HG03558 (cell line): ENCODE data around the gene ANKFY1.
"Not testable (repeated sequence)": the region's sequence is repeated elsewhere in the genome, so short reads cannot be mapped to it uniquely, and the experiment has no call there.

Source experiments
- ATAC-seq: cut with Tn5 transposase; IDR thresholded peaks from one replicate; pipeline ENCODE4 v1.9.1; 2021; ENCODE audit warnings: moderate number of reproducible peaks; ENCODE audit not compliant: unreplicated experiment; ENCODE audit errors: extremely low read depth

Gene ANKFY1

DNA sequence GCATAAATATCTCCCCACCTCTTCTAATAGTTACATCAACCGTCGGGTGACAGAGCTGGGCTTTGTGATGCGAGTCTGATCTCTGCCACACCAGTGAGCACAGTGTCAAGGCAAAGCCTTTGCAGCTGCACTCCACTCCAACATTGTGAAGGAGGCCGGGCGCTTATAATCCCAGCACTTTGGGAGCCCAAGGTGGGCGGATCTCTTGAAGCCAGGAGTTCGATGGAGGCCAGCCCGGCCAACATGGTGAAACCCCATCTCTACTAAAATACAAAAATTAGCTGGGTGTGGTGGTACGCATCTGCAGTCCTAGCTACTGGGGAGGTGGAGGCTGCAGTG lies 101.8 kb downstream of the ANKFY1 start:
- no peak for ATAC-seq

- ATAC-seq: no peak
Measured at GRCh38 chr17:4161192-4161966, 102.4 kb downstream of the ANKFY1 start.

DNA sequence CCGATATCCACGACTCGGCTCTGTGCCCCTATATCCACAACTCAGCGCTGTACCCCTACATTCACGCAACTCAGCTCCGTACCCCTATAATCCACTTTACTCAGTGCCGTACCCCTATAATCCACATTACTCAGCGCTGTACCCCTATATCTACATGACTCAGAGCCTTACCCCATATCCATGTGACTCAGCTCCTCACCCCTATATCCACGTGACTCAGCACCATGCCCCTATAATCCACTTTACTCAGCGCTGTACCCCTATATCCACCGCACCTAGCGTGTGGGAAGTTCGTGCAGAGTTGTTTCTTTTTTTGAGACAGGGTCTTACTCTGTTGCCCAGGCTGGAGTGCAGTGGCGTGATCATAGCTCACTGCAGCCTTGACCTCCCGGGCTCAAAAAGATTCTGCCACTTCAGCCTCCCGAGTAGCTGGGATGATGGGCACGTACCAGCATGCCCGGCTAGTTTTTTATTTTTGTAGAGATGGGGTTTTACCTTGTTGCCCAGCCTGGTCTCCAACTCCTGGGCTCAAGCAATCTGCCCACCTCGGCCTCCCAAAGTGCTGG lies 103.4 kb downstream of the ANKFY1 start:
- ATAC-seq: no peak

- no peak for ATAC-seq
Measured at GRCh38 chr17:4159761-4160160, 104.0 kb downstream of the ANKFY1 start.

DNA sequence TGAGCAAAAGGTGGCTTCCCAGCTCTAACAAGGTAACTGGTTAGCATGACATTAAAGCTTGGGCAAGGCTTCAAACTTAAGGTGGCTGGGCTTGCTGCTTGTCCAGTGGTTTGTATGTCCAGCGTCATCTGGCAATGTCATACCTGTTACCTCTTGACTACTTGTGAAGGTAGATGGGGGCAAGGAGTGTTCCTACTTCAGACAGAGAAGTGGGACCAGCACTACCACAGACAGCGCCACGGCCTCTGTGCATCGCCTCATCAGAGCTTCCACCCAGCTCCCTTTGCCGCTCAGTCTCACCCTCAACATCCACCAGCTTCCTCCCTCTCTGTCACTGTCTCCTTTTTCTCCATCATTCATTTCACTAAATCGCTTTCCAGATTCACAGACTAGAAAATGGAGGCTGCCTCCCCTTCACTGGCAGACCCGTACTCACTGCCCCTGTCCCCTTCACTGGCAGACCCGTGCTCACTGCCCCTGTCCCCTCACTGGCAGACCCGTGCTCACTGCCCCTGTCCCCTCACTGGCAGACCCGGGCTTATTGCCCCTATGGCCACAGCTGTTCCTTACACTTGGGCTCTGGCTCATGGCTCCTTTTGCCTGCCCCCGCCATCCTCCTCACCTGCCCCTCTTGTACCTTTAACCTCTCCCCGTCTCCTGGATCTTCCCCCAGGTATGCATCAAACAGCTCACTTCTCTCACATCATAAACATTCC lies 106.0 kb downstream of the ANKFY1 start:
- ATAC-seq: no peak

- ATAC-seq: no peak
Measured at GRCh38 chr17:4156750-4157381, 106.9 kb downstream of the ANKFY1 start.

GRCh38 chr17:4155980-4156620 lies 107.7 kb downstream of the ANKFY1 start:
- ATAC-seq: no peak

DNA sequence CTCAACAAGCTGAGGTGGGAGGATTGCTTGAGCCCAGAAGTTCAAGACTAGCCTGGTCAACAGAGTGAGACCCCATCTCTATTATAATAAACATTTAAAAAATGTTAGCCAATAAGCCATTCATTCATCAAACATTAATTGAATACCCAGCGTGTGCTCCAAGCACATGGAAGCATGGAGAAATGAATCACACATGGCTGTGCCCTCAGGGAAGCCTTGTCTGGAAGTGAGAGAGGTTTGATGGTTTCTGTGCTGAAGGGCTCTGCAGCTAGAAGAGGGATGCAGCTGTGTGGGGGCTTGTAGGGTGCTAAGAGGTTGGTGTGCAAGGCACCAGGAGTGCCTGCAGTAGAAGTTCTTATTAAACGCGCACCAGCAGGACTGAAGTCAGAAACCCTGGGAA lies 109.6 kb downstream of the ANKFY1 start:
- ATAC-seq: no peak

DNA sequence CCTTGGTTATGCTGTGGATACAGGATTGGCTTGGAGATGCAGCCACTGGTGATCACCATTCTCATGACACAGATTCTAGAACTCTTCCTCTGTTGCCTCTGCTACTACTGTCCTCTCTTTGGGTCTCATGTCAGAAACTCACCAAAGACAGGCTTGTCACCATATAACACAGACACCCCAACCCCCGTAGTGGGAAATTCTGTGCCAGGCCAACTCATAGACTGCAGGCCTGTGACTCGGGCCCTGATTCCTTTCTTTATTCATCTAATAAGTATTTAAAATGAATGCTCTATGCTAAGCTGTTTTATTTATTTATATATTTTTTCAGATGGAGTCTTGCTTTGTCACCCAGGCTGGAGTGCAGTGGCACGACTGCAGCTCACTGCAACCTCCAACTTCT lies 111.3 kb downstream of the ANKFY1 start:
- ATAC-seq: no peak

DNA sequence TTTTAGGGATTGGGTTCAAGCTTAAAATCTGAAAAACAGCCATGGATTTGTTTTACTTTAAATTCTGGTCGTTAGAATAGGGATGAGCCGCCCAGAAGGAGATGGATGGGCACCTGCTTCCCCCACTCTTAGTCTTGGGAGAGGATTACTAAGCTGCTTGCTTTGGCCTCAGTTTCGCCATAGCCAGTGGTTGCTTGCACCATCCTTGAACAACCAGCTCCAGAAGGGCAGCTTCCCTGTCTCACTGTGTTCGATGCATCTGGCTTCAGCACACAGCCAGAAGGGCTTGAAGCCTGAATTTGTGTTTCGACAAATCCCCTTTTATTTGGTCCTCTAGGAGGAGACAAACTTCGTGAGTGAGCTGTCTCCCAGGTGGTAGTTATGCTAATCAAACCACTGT lies 113.7 kb downstream of the ANKFY1 start:
- ATAC-seq: no peak

GRCh38 chr17:4148611-4149308 lies 115.0 kb downstream of the ANKFY1 start:
- no peak for ATAC-seq

- ATAC-seq: no peak
Measured at GRCh38 chr17:4147751-4148310, 115.9 kb downstream of the ANKFY1 start.

DNA sequence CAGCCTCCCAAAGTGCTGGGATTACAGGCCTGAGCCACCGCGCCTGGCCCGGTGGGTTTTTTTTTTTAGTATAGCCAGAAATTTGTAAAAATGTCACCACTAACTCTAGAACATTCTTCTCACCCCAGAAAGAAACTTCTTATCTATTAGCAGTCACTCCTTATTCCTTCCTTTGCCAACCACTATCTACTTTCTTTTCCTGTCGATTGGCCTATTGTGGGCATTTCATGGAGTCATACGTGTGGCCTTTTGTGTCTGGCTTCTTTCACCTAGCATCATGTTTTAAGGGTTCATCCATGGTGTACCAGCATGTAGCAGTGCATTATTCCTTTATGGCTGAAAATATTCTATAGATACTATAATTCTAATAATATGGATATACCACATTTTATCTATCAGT lies 117.1 kb downstream of the ANKFY1 start:
- ATAC-seq: no peak

GRCh38 chr17:4144422-4144747 lies 119.4 kb downstream of the ANKFY1 start:
- ATAC-seq: no peak

DNA sequence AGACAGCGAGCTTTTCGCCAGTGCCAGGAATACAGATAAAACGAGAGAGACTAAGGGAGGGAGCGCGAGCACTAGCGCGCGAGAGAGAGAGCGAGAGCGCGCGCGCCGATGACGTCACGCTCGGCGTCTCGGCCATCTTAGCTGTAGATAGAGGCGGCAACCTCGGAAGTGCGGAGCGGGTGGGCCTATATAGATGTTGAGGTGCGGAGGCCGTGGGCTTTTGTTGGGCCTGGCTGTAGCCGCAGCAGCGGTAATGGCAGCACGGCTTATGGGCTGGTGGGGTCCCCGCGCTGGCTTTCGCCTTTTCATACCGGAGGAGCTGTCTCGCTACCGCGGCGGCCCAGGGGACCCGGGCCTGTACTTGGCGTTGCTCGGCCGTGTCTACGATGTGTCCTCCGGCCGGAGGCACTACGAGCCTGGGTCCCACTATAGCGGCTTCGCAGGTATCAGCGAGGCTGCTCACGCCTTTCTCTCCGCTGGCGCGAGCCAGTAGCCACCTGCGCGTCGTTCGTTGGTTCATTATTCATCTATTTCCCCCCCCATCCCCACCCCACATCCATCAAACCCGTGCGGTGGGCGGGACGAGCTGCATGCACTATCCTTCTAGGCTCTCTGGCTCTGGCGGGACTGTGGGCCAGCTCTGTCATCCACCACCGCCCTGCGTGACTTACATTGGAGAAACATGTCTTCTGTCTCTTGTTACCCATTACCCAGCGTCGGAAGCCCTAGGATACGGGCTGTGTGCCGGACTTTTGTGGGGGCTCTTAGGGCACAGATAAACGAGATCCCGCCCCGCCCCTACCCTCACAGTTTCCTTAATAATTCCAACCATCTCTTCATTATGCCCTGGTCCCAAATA lies 120.0 kb downstream of the ANKFY1 start:
- no peak for ATAC-seq

DNA sequence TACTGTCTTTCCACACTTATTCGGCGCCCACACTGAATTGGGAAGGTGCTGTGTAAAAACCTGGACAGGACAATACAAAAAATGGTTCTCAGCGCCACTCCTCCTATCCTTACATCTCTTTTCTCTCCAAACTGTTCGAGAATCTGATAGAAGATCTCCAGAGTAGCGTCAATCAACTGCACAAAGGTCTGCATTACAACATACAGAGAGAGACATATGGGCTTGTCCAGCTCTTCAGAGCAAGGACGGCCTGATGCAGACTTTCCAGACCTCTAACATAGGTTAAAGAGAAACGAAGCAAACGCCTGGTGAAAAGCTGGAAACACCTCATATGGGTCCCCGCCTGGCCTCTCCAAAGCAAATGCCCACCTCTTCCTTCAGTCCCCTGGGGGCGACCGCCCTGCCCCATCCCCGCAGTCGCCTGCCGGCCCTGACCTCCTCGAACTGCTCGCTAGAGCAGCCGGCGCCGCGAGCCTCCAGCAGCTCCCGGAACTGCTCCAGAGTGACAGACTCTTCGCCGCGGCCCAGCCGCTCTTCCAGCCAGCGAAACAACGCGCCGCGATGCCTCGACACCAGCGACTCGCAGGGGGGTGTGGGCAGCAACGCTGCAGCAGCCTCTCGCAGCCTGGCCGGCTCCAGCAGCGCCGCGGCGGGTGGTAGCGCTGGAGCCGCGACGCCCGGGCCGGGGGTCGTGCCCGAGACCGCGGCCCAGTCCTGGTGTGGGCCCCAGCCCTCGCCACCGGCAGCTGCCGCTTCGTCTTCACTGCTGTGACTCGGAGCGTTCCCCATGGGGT lies 121.5 kb downstream of the ANKFY1 start:
- ATAC-seq: no peak

DNA sequence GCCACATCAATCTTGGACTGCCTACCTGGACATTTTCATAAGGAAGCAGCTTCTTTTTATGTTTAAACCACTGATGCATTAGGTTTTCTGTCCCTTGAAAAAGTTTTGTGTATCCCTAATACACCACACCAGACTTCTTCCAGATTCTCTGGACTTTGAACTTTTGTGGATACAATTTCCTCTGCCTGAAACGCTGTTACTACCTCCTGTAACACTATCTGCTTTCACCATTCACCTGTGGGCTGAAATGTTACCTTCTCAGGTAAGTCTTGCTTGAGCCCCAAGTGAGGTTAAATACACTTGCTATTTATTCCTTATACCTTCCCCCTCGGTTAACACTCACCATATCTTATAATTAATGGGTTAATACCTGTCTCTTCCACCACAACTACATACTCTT lies 123.7 kb downstream of the ANKFY1 start:
- ATAC-seq: no peak

- ATAC-seq: not testable (repeated sequence)
Measured at GRCh38 chr17:4138906-4139526, 124.8 kb downstream of the ANKFY1 start.
